H9 (cell line): ENCODE measurements around the gene ZBTB47. TPM values are rescaled to one million over a fixed set of nuclear protein-coding genes. Genes with fewer than 3 reads are reported as not detected.

Source experiments
- DNase-seq: peaks from one replicate; pipeline ENCODE4 v3.0.0-alpha.2; 2017
- H2AFZ ChIP-seq: one replicate; pipeline ENCODE4 v1.6.1; 2013; ENCODE audit warnings: mild to moderate bottlenecking, low read length, control low read depth, moderate library complexity
- H2AK5ac ChIP-seq: 2 replicates; pipeline ENCODE4 v1.6.1; 2013; ENCODE audit warnings: low read length, control low read depth, mixed read lengths; ENCODE audit not compliant: insufficient read length
- H2BK120ac ChIP-seq: one replicate; pipeline ENCODE4 v1.6.1; 2013; ENCODE audit warnings: low read depth, mild to moderate bottlenecking, low read length, control low read depth, inconsistent platforms; ENCODE audit not compliant: poor library complexity, severe bottlenecking
- H2BK12ac ChIP-seq: 2 replicates; pipeline ENCODE4 v1.6.1; 2013; ENCODE audit warnings: low read length, control low read depth, mixed read lengths, low read depth; ENCODE audit not compliant: insufficient read length
- H2BK15ac ChIP-seq: 2 replicates; pipeline ENCODE4 v1.6.1; 2013; ENCODE audit warnings: low read depth, low read length, control low read depth
- H2BK20ac ChIP-seq: one replicate; pipeline ENCODE4 v1.6.1; 2013; ENCODE audit warnings: low read depth, mild to moderate bottlenecking, low read length, control low read depth, inconsistent platforms; ENCODE audit not compliant: poor library complexity, severe bottlenecking
- H2BK5ac ChIP-seq: 2 replicates; pipeline ENCODE4 v1.6.1; 2013; ENCODE audit warnings: low read length, control low read depth, mixed read lengths; ENCODE audit not compliant: insufficient read length
- H3K14ac ChIP-seq: 2 replicates; pipeline ENCODE4 v1.6.1; 2013; ENCODE audit warnings: low read length, control low read depth; ENCODE audit not compliant: insufficient read depth
- H3K18ac ChIP-seq: 2 replicates; pipeline ENCODE4 v1.6.1; 2013; ENCODE audit warnings: low read depth, mild to moderate bottlenecking, mixed read lengths, low read length, control low read depth; ENCODE audit not compliant: insufficient read length
- H3K23ac ChIP-seq: 2 replicates; pipeline ENCODE4 v1.6.1; 2013; ENCODE audit warnings: low read length, control low read depth, mixed read lengths, low read depth; ENCODE audit not compliant: insufficient read length
- H3K23me2 ChIP-seq: 2 replicates; pipeline ENCODE4 v1.6.1; 2013; ENCODE audit warnings: low read depth, mild to moderate bottlenecking, mixed read lengths, low read length, control low read depth; ENCODE audit not compliant: insufficient read length, poor library complexity, severe bottlenecking
- H3K27ac ChIP-seq: 2 replicates; pipeline ENCODE4 v1.5.1; 2013; ENCODE audit warnings: low read length, control low read depth, mixed read lengths, low read depth; ENCODE audit not compliant: insufficient read length
- H3K27me3 ChIP-seq: 2 replicates; pipeline ENCODE4 v1.6.1; 2013; ENCODE audit warnings: low read length, control low read depth, inconsistent platforms; ENCODE audit not compliant: insufficient read depth
- H3K4ac ChIP-seq: 2 replicates; pipeline ENCODE4 v1.6.1; 2013; ENCODE audit warnings: low read depth, mild to moderate bottlenecking, control low read depth, inconsistent platforms, low read length, moderate library complexity
- H3K4me1 ChIP-seq: 2 replicates; pipeline ENCODE4 v1.6.1; 2013; ENCODE audit warnings: low read length, control low read depth, inconsistent platforms; ENCODE audit not compliant: insufficient read depth
- H3K4me2 ChIP-seq: 2 replicates; pipeline ENCODE4 v1.6.1; 2013; ENCODE audit warnings: low read length, control low read depth, mixed read lengths; ENCODE audit not compliant: insufficient read length, insufficient read depth
- H3K56ac ChIP-seq: 2 replicates; pipeline ENCODE4 v1.6.1; 2013; ENCODE audit warnings: low read depth, mild to moderate bottlenecking, mixed read lengths, low read length, control low read depth; ENCODE audit not compliant: insufficient read length
- H3K79me1 ChIP-seq: 2 replicates; pipeline ENCODE4 v1.6.1; 2013; ENCODE audit warnings: low read depth, mild to moderate bottlenecking, moderate library complexity, low read length, control low read depth, inconsistent platforms; ENCODE audit not compliant: insufficient read depth, poor library complexity, severe bottlenecking
- H3K79me2 ChIP-seq: 2 replicates; pipeline ENCODE4 v1.6.1; 2013; ENCODE audit warnings: low read length, control low read depth, inconsistent platforms; ENCODE audit not compliant: insufficient read depth
- H3K9ac ChIP-seq: 2 replicates; pipeline ENCODE4 v1.6.1; 2013; ENCODE audit warnings: low read length, control low read depth, mixed read lengths; ENCODE audit not compliant: insufficient read length; ENCODE audit errors: extremely low read depth
- H3K9me3 ChIP-seq: one replicate; pipeline ENCODE4 v1.6.1; 2013; ENCODE audit warnings: low read depth, low read length, inconsistent platforms; ENCODE audit not compliant: control insufficient read depth
- H3T11ph ChIP-seq: one replicate; pipeline ENCODE4 v1.6.1; 2013; ENCODE audit warnings: mild to moderate bottlenecking, low read length, control low read depth, inconsistent platforms
- H4K20me1 ChIP-seq: one replicate; pipeline ENCODE4 v1.6.1; 2013; ENCODE audit not compliant: control insufficient read depth, insufficient read length, insufficient read depth
- H4K5ac ChIP-seq: 2 replicates; pipeline ENCODE4 v1.6.1; 2013; ENCODE audit warnings: low read depth, mild to moderate bottlenecking, mixed read lengths, low read length, control low read depth; ENCODE audit not compliant: insufficient read length
- H4K8ac ChIP-seq: replicated peaks from 2 replicates; pipeline ENCODE4 v1.6.1; 2013; ENCODE audit warnings: low read length, control low read depth, mixed read lengths, low read depth; ENCODE audit not compliant: insufficient read length
- H4K91ac ChIP-seq: 2 replicates; pipeline ENCODE4 v1.6.1; 2013; ENCODE audit warnings: low read depth, mild to moderate bottlenecking, moderate library complexity, mixed read lengths, low read length, control low read depth; ENCODE audit not compliant: insufficient read length
- H3K27ac Mint-ChIP-seq, 3 experiments: 2 replicates in 2 of 3; 3 replicates in 1 of 3; pipeline ENCODE4 v1.8.0; 2020 to 2021; ENCODE audit warnings: mixed read lengths in 3 of 3, mild to moderate bottlenecking in 1 of 3, moderate library complexity in 1 of 3
- H3K27me3 Mint-ChIP-seq: 2 replicates; pipeline ENCODE4 v1.8.0; 2021; ENCODE audit warnings: low read depth, mild to moderate bottlenecking, moderate library complexity, mixed read lengths
- H3K36me3 Mint-ChIP-seq, 3 experiments: 2 replicates in 2 of 3; 3 replicates in 1 of 3; pipeline ENCODE4 v1.8.0; 2020 to 2021; ENCODE audit warnings: low read depth in 3 of 3, mixed read lengths in 3 of 3; ENCODE audit not compliant: insufficient read depth in 1 of 3
- H3K4me1 Mint-ChIP-seq, 2 experiments: 2 replicates each; pipeline ENCODE4 v1.8.0; 2020; ENCODE audit warnings: mixed read lengths in 2 of 2
- H3K4me3 Mint-ChIP-seq, 2 experiments: 2 replicates in 1 of 2; 3 replicates in 1 of 2; pipeline ENCODE4 v1.8.0; 2020 to 2021; ENCODE audit warnings: mild to moderate bottlenecking in 2 of 2, mixed read lengths in 2 of 2, moderate library complexity in 1 of 2
- H3K9me3 Mint-ChIP-seq, 2 experiments: 2 replicates in 1 of 2; 3 replicates in 1 of 2; pipeline ENCODE4 v1.8.0; 2020; ENCODE audit warnings: mild to moderate bottlenecking in 2 of 2, mixed read lengths in 2 of 2, moderate library complexity in 1 of 2
- CTCF ChIP-seq: fragments of 200-600 bp; sonication (generic); conservative IDR thresholded peaks from 3 replicates; pipeline ENCODE4 v1.8.0; 2021; ENCODE audit warnings: antibody characterized with exemption, mild to moderate bottlenecking
- WGBS: extraction: QIAGEN DNeasy Blood & Tissue Kit; methylation state at CpG from one replicate; pipeline ENCODE4 v1.1.7; 2013; ENCODE audit warnings: missing lambda C conversion rate, low lambda C conversion rate, mixed read lengths; ENCODE audit not compliant: insufficient read length; ENCODE audit errors: extremely low coverage; 5-methylcytosine and 5-hydroxymethylcytosine counted together
- total RNA-seq: library from RNA; stranded (reverse); gene quantifications from 2 replicates; pipeline ENCODE4 v1.2.1, GENCODE V29; 2021

Gene ZBTB47
- total RNA-seq, 1 experiment from 2014 or later, result 3.6 TPM

GRCh38 chr3:42710323-42711021 lies 57.0 kb downstream of the ZBTB47 start:
- no peak overlapping the region for H3K4ac ChIP-seq
- H3K27me3 ChIP-seq, result no peaks in the 10 kb centered on the region
- H3K14ac ChIP-seq, result no peak overlapping the region; the same call in 1 of the 2 replicates
- H4K8ac ChIP-seq, result no peak overlapping the region
- no peak overlapping the region for H4K5ac ChIP-seq
- no peaks in the 10 kb centered on the region for H3K79me1 ChIP-seq
- H3K18ac ChIP-seq, result no peak overlapping the region
- no peaks in the 10 kb centered on the region for H3K9me3 Mint-ChIP-seq
- no CpG with 5 or more reads among the region's 7 CpGs for WGBS
- no peak overlapping the region for H3K56ac ChIP-seq
- H2BK5ac ChIP-seq, result no peak overlapping the region
- no peaks in the 10 kb centered on the region for H4K20me1 ChIP-seq
- H2AK5ac ChIP-seq, result no peak overlapping the region
- H2BK120ac ChIP-seq, result no peak overlapping the region
- DNase-seq, result no peak
- no peaks in the 10 kb centered on the region for H3K4me1 Mint-ChIP-seq
- H3K4me1 ChIP-seq, result no peaks in the 10 kb centered on the region
- no peaks in the 10 kb centered on the region for H3K9me3 ChIP-seq
- no peak overlapping the region for H4K91ac ChIP-seq
- no peak overlapping the region for H3K23ac ChIP-seq
- H3T11ph ChIP-seq, result no peak overlapping the region
- no peak overlapping the region for H3K27ac ChIP-seq
- no peaks in the 10 kb centered on the region for H3K23me2 ChIP-seq
- H2AFZ ChIP-seq, result no peak overlapping the region
- no peak overlapping the region for H2BK12ac ChIP-seq
- no peak overlapping the region for H3K4me3 Mint-ChIP-seq
- no peak overlapping the region for H2BK20ac ChIP-seq
- no peak overlapping the region for H3K4me2 ChIP-seq
- no peaks in the 10 kb centered on the region; a peak in 1 of 7 replicates for H3K36me3 Mint-ChIP-seq
- no peak overlapping the region for H3K9ac ChIP-seq
- H3K27ac Mint-ChIP-seq, result no peak overlapping the region; a peak in 2 of 7 replicates
- TF ChIP-seq CTCF, result no peak
- H3K79me2 ChIP-seq, result no peaks in the 10 kb centered on the region
- H3K27me3 Mint-ChIP-seq, result peaks cover 2% of the 10 kb centered on the region; the same call in 1 of the 2 replicates
- no peak overlapping the region for H2BK15ac ChIP-seq
